GM19240 (cell line): Measurements from ENCODE around the gene ATP2B1.

Experiments
- DNase-seq: peaks from one replicate; pipeline ENCODE4 v3.0.0; 2011; ENCODE audit warnings: low spot score; ENCODE audit not compliant: insufficient read length

The ATP2B1 gene

DNA sequence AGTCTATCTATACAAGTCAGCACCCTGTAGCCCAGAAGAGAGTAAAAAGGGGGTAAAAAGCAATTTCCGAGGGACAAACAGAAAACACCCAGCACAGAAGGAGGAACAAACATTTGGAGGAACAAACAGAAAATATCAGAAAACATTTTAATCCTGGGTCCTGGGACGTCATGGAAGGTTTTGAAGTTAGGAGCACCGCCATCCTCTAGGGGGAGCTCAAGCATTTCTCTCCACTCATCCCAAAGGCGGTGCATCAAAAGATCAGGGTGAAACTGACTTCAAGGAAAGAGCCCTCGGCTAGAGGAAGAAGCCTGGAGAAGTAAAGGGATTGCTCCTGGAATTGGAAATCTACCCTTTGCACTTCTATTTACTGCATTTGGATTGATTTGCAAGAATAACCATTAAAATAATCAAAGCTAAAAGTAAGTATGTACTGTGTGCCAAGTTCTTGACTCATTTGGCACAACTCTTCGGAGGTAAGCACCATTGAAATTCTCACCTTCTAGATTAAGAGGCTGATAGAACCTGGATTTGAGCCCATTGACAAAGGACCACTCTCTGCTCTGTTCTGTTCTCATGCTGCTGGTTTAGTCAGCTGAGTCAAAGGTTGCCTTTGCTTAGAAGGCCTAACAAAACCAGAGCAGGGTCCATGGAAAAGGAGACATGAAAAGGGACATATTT lies 165.6 kb downstream of the ATP2B1 start:
- DNase-seq: peak; percentile 55

DNA sequence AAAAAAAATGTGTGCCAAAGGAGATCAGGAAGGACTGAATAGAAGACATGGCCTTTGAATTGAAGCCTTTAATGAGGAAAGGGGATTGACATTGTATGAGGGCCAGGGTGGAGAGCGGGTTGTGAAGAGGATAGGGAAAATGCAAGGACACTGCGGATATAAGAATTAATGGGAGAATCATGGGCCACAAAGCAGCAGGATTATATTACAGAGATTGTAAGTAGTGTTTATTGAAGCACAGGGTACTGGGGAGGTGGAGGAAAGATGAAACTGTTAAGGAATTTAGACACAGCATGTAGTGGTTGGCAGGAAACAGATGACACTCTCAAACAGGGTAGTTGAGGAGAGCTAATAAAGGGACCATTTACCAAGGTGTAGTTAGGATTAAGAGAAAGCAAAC lies 166.4 kb downstream of the ATP2B1 start:
- DNase-seq: no peak

DNA sequence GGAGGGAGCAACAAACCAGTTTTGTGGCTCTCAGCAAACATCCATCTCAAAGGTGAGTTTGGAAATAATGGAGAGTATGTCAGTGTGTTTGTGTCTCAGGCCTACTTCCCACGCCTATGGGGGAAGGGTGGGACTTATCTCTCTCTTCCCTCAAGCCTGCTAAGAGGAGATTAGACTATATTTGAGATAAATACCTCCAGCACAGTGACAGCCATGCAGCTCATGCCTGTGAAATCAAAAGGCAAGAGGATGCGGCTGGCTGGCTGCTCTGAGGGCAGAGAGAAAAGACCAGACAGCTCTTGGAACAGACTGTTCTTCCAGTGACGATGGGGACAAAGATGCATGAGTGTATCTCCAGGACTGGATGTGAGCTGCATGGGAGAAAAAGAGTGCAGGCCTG lies 168.1 kb downstream of the ATP2B1 start:
- DNase-seq: no peak

DNA sequence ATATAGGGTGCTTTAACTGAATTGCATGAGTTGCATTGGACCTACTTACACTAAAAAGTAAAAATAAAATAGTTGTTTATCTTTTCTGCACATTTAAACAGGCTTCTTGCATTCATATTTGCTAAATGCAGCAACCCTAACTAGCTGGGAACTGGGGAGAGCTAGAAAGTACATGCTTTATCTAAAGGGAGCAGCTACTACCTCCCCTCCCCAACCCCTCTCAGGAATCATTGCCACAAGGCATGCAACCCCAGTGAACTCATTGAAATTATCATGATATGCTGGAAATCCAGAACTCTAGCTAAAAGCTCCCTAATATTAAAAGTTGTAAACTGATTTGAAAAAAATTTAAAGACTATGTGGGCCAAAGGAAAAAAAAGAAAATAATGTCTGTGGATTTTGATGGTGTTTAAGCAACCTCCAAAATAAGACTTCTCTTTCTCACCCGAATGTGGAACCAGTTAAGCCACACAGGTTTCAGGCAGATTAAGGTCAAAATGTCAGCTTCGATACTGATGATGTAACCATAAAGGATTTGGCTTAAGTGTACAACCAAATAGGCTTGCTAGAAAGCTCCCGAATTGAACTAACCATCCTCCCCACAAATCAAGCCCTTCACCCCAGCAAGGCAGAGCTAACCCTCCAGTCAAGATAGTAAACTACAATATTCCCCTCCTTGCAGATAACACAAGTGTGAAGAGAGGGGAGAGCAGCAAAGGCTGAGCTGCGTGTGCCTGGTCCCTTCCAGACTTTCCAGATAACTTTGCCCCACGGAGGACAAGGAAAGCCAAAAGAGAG lies 169.0 kb downstream of the ATP2B1 start:
- no peak for DNase-seq

- no peak for DNase-seq
These were observed 169.7 kb downstream of the ATP2B1 start for GRCh38 chr12:89538897-89539296.
